Trophoblast cell (in vitro differentiated cells and primary cell): Measurements from ENCODE around the gene UBE2N.
"Not testable (repeated sequence)": the region's sequence is repeated elsewhere in the genome, so short reads cannot be mapped to it uniquely, and the experiment has no call there.

Experiments
- DNase-seq, 2 donors: peaks; one replicate each; pipeline ENCODE4 v3.0.0-alpha.2; 2016
- H2AFZ ChIP-seq: 2 replicates; pipeline ENCODE4 v1.6.1; 2013; ENCODE audit warnings: low read length, moderate library complexity, mild to moderate bottlenecking; ENCODE audit not compliant: insufficient read depth, poor library complexity
- H2AK5ac ChIP-seq: 2 replicates; pipeline ENCODE4 v1.6.1; 2013; ENCODE audit warnings: mild to moderate bottlenecking, low read length
- H2BK120ac ChIP-seq: 2 replicates; pipeline ENCODE4 v1.6.1; 2013; ENCODE audit warnings: low read length, mild to moderate bottlenecking, moderate library complexity; ENCODE audit not compliant: insufficient read depth, poor library complexity
- H2BK12ac ChIP-seq: 2 replicates; pipeline ENCODE4 v1.6.1; 2013; ENCODE audit warnings: mild to moderate bottlenecking, low read length, moderate library complexity
- H2BK5ac ChIP-seq: 2 replicates; pipeline ENCODE4 v1.6.1; 2013; ENCODE audit warnings: low read length, low read depth, moderate library complexity, mild to moderate bottlenecking; ENCODE audit not compliant: poor library complexity
- H3K14ac ChIP-seq: 2 replicates; pipeline ENCODE4 v1.6.1; 2013; ENCODE audit warnings: mild to moderate bottlenecking, low read length
- H3K18ac ChIP-seq: 2 replicates; pipeline ENCODE4 v1.6.1; 2013; ENCODE audit warnings: mild to moderate bottlenecking, low read length
- H3K23ac ChIP-seq: 2 replicates; pipeline ENCODE4 v1.6.1; 2013; ENCODE audit warnings: low read length
- H3K27ac ChIP-seq: 2 replicates; pipeline ENCODE4 v1.5.1; 2013; ENCODE audit warnings: low read depth, mild to moderate bottlenecking, inconsistent platforms, low read length, moderate library complexity
- H3K27me3 ChIP-seq: 2 replicates; pipeline ENCODE4 v1.6.1; 2013; ENCODE audit warnings: inconsistent platforms, mild to moderate bottlenecking, low read length, moderate library complexity; ENCODE audit not compliant: insufficient read depth
- H3K36me3 ChIP-seq, 2 experiments: 1 replicate in 1 of 2; 2 replicates in 1 of 2; pipeline ENCODE4 v1.6.1; 2013; ENCODE audit warnings: low read length in 2 of 2, mild to moderate bottlenecking in 2 of 2, moderate library complexity in 1 of 2; ENCODE audit not compliant: insufficient read depth in 2 of 2, control insufficient read depth in 1 of 2
- H3K4ac ChIP-seq: 2 replicates; pipeline ENCODE4 v1.6.1; 2013; ENCODE audit warnings: low read depth, mild to moderate bottlenecking, low read length, moderate library complexity
- H3K4me1 ChIP-seq, 2 experiments: 1 replicate in 1 of 2; 2 replicates in 1 of 2; pipeline ENCODE4 v1.6.1; 2013; ENCODE audit warnings: low read length in 2 of 2, mild to moderate bottlenecking in 2 of 2, moderate library complexity in 1 of 2; ENCODE audit not compliant: insufficient read depth in 2 of 2, control insufficient read depth in 1 of 2
- H3K4me2 ChIP-seq: 2 replicates; pipeline ENCODE4 v1.6.1; 2013; ENCODE audit warnings: inconsistent platforms, mild to moderate bottlenecking, low read length, moderate library complexity
- H3K4me3 ChIP-seq: 2 replicates; pipeline ENCODE4 v1.5.1; 2013; ENCODE audit warnings: mild to moderate bottlenecking, low read depth, low read length, inconsistent platforms
- H3K79me1 ChIP-seq: one replicate; pipeline ENCODE4 v1.6.1; 2013; ENCODE audit warnings: low read length
- H3K79me2 ChIP-seq: 2 replicates; pipeline ENCODE4 v1.6.1; 2013; ENCODE audit warnings: low read length, mild to moderate bottlenecking; ENCODE audit not compliant: control insufficient read depth, insufficient read depth, poor library complexity
- H3K9ac ChIP-seq: 2 replicates; pipeline ENCODE4 v1.6.1; 2013; ENCODE audit warnings: mild to moderate bottlenecking, low read length
- H3K9me3 ChIP-seq: 2 replicates; pipeline ENCODE4 v1.6.1; 2013; ENCODE audit warnings: low read depth, mild to moderate bottlenecking, control low read depth, inconsistent platforms, low read length; ENCODE audit not compliant: insufficient read depth
- H4K12ac ChIP-seq: 2 replicates; pipeline ENCODE4 v1.6.1; 2013; ENCODE audit warnings: low read depth, mild to moderate bottlenecking, low read length, moderate library complexity
- H4K8ac ChIP-seq: 2 replicates; pipeline ENCODE4 v1.6.1; 2013; ENCODE audit warnings: low read depth, mild to moderate bottlenecking, low read length, moderate library complexity
- H4K91ac ChIP-seq: one replicate; pipeline ENCODE4 v1.6.1; 2013; ENCODE audit warnings: low read depth, mild to moderate bottlenecking, low read length, moderate library complexity
- WGBS: extraction: QIAGEN DNeasy Blood & Tissue Kit; methylation state at CpG from one replicate; pipeline ENCODE4 v1.1.7; 2013; ENCODE audit warnings: missing lambda C conversion rate; ENCODE audit not compliant: insufficient read length, insufficient coverage; ENCODE audit errors: extremely low coverage; 5-methylcytosine and 5-hydroxymethylcytosine counted together

UBE2N gene

GRCh38 chr12:93378196-93378997 is 63.4 kb downstream of the UBE2N start:
- H4K91ac ChIP-seq, result peak overlapping the region; percentile 20
- peak overlapping the region; percentile 2 for H2BK120ac ChIP-seq
- not testable (repeated sequence) for H3K27me3 ChIP-seq, H2AK5ac ChIP-seq, H4K12ac ChIP-seq, H2BK12ac ChIP-seq, H3K36me3 ChIP-seq, H3K23ac ChIP-seq, H3K9me3 ChIP-seq
- peak; percentile 51 to 67 for DNase-seq
- peak overlapping the region; percentile 76 for H2BK5ac ChIP-seq
- H4K8ac ChIP-seq, result peak overlapping the region; percentile 41
- H3K14ac ChIP-seq, result peak overlapping the region; percentile 69
- peaks cover 5 to 11% of the 10 kb centered on the region in 2 experiments for H3K4me1 ChIP-seq
- peak overlapping the region; percentile 72 for H3K4me2 ChIP-seq
- H3K27ac ChIP-seq, result peak overlapping the region; percentile 7
- H3K4me3 ChIP-seq, result peak overlapping the region; percentile 89
- peak overlapping the region; percentile 90 for H3K9ac ChIP-seq
- peak overlapping the region; percentile 42 for H3K18ac ChIP-seq
- peak overlapping the region; percentile 26 for H2AFZ ChIP-seq
- no CpG with 5 or more reads among the region's 64 CpGs for WGBS
- peaks cover 12% of the 10 kb centered on the region for H3K79me2 ChIP-seq
- peak overlapping the region; percentile 82 for H3K4ac ChIP-seq
- H3K79me1 ChIP-seq, result peaks cover 10% of the 10 kb centered on the region

- H2BK5ac ChIP-seq, result peak within 1 kb of the TSS; percentile 76
- H2AK5ac ChIP-seq, result peak within 1 kb of the TSS; percentile 51
- H3K36me3 ChIP-seq, result no peaks in the 10 kb centered on the region
- DNase-seq, result peak; percentile 95 to 98
- H3K27me3 ChIP-seq, result no peaks in the 10 kb centered on the region
- peak within 1 kb of the TSS; percentile 91 for H2BK12ac ChIP-seq
- peak within 1 kb of the TSS; percentile 92 for H3K14ac ChIP-seq
- peak within 1 kb of the TSS; percentile 97 for H4K8ac ChIP-seq
- H3K18ac ChIP-seq, result peak within 1 kb of the TSS; percentile 96
- peaks cover 10% of the 10 kb centered on the region for H3K79me1 ChIP-seq
- H4K12ac ChIP-seq, result peak within 1 kb of the TSS; percentile 95
- H2AFZ ChIP-seq, result peak within 1 kb of the TSS; percentile 94
- peak within 1 kb of the TSS; percentile 8 for H3K27ac ChIP-seq
- H3K23ac ChIP-seq, result no peak within 1 kb of the TSS
- H3K9me3 ChIP-seq, result no peaks in the 10 kb centered on the region
- H3K4ac ChIP-seq, result peak within 1 kb of the TSS; percentile 82
- peak within 1 kb of the TSS; percentile 89 for H3K4me2 ChIP-seq
- H3K79me2 ChIP-seq, result peaks cover 12% of the 10 kb centered on the region
- peak within 1 kb of the TSS; percentile 89 for H3K4me3 ChIP-seq
- H2BK120ac ChIP-seq, result peak within 1 kb of the TSS; percentile 81
- H4K91ac ChIP-seq, result peak within 1 kb of the TSS; percentile 81
- no CpG with 5 or more reads among the region's 79 CpGs for WGBS
- peak within 1 kb of the TSS; percentile 90 for H3K9ac ChIP-seq
- H3K4me1 ChIP-seq, result peaks cover 5 to 11% of the 10 kb centered on the region in 2 experiments
Observed at GRCh38 chr12:93377252-93378195, 64.2 kb downstream of the UBE2N start, which contains the start of gene NUDT4. TSS of gene NUDT4 (plus strand) at chr12:93377925. CDS start at chr12:93378323, 398 bp downstream.

- Histone ChIP-seq H3K27me3 (no peaks in the 10 kb centered on the region), H2BK120ac (peak overlapping the region; percentile 64), H4K91ac (peak overlapping the region; percentile 28), H4K8ac (peak overlapping the region; percentile 58), H3K14ac (peak overlapping the region; percentile 63), H3K4ac (peak overlapping the region; percentile 13), H3K4me1 (peaks cover 5 to 11% of the 10 kb centered on the region in 2 experiments), H3K79me1 (peaks cover 10% of the 10 kb centered on the region), H3K4me2 (peak overlapping the region; percentile 29), H3K18ac (peak overlapping the region; percentile 33), H3K23ac (no peak overlapping the region), H3K27ac (peak overlapping the region; percentile 8), H3K36me3 (no peaks in the 10 kb centered on the region), H4K12ac (no peak overlapping the region), H2AFZ (peak overlapping the region; percentile 47), H3K4me3 (no peak overlapping the region), H3K79me2 (peaks cover 12% of the 10 kb centered on the region), H2BK5ac (no peak overlapping the region), H2BK12ac (no peak overlapping the region), H3K9me3 (no peaks in the 10 kb centered on the region), H3K9ac (no peak overlapping the region), H2AK5ac (peak overlapping the region; percentile 51)
- DNase-seq, result peak in 1 of 2 donors; percentile 12
- no CpG with 5 or more reads among the region's 10 CpGs for WGBS
Observed at GRCh38 chr12:93376436-93377251, 65.1 kb downstream of the UBE2N start.
